ENCODE measurements around the gene SPATA17. TPM values are rescaled to one million over a fixed set of nuclear protein-coding genes. Genes with fewer than 3 reads are reported as not detected.

Gene SPATA17
- total and polyA plus RNA-seq, 2 of the 8 experiments (the other 6 are each of a cell fraction or from before 2014, with no cell fraction given): 0.17 to 0.48 TPM

- no peaks in the 10 kb centered on the region for H3K4me1 ChIP-seq (replicated peaks in 1 of 4; ENCODE audit: control insufficient read depth in 3 of 4, insufficient read depth in 4 of 4, low read length in 3 of 4)
- H3K14ac ChIP-seq (ENCODE audit: insufficient read length): no peak overlapping the region
- H3K18ac ChIP-seq (ENCODE audit: extremely low read depth, low read length): no peak overlapping the region
- H3K79me1 ChIP-seq (ENCODE audit: low read depth, low read length): no peaks in the 10 kb centered on the region
- DNase-seq (ENCODE audit: low read depth in 1 of 2, low spot score in 2 of 2) (no peak), FAIRE-seq (no peak)
- H4K5ac ChIP-seq (ENCODE audit: insufficient read length, low read depth, low read length): no peak overlapping the region
- no peak overlapping the region for H4K8ac ChIP-seq (ENCODE audit: extremely low read depth, insufficient read depth, low read length)
- no peaks in the 10 kb centered on the region for H3K23me2 ChIP-seq (ENCODE audit: low read depth, low read length)
- ChIA-PET CTCF (ENCODE audit: partially characterized antibody) (interaction anchor here (0.5 to 1.4 kb wide), 5 partner anchors 11 to 955 kb away, joined by 3 read pairs; no protein-coding TSS in a partner anchor), POLR2A (ENCODE audit: partially characterized antibody) (no interaction called here)
- H2BK20ac ChIP-seq (ENCODE audit: low read length): no peak overlapping the region
- H3K36me3 ChIP-seq (ENCODE audit: control insufficient read depth in 2 of 4, insufficient read depth in 4 of 4, low read length in 3 of 4): no peaks in the 10 kb centered on the region
- no peak overlapping the region for H2AFZ ChIP-seq (ENCODE audit: low read length)
- WGBS, 2 experiments (ENCODE audit: extremely low coverage in 1 of 2, insufficient coverage in 1 of 2, insufficient read length in 1 of 2, insufficient replicate concordance in 2 of 2, low coverage in 1 of 2, low lambda C conversion rate in 2 of 2, missing lambda C conversion rate in 1 of 2): 78% methylated on average over 1 of the region's 1 CpG; no CpG with 5 or more reads in 1 of the 2 experiments
- no peak overlapping the region for H2AK5ac ChIP-seq (ENCODE audit: low read depth, low read length)
- no peak overlapping the region for H2BK5ac ChIP-seq (ENCODE audit: low read depth, low read length)
- no peak overlapping the region for H2BK12ac ChIP-seq (ENCODE audit: low read depth, low read length)
- no peaks in the 10 kb centered on the region for H3K27me3 ChIP-seq (replicated peaks in 1 of 4; ENCODE audit: control insufficient read depth in 3 of 4, extremely low read depth in 1 of 4, insufficient read depth in 3 of 4, low read length in 3 of 4)
- H3K4me3 ChIP-seq (ENCODE audit: extremely low read depth in 1 of 4, insufficient read depth in 2 of 4, low read depth in 3 of 4, low read length in 4 of 4): no peak overlapping the region
- no peak overlapping the region for H3K9ac ChIP-seq (replicated peaks in 1 of 4; ENCODE audit: extremely low read depth in 1 of 4, low read depth in 3 of 4, low read length in 3 of 4)
- no peak overlapping the region for H3K4me2 ChIP-seq (ENCODE audit: insufficient read depth in 1 of 2, low read depth in 2 of 2, low read length in 2 of 2)
- no peaks in the 10 kb centered on the region for H4K20me1 ChIP-seq (replicated peaks in 1 of 2; ENCODE audit: control insufficient read depth in 1 of 2, insufficient read depth in 2 of 2, low read length in 2 of 2)
- H3K4ac ChIP-seq (replicated peaks; ENCODE audit: insufficient read length, low read depth, low read length): no peak overlapping the region
- no peaks in the 10 kb centered on the region for H3K9me3 ChIP-seq (ENCODE audit: insufficient read depth in 2 of 2, low read depth in 1 of 2, low read length in 1 of 2)
- no peak overlapping the region for H3K23ac ChIP-seq (ENCODE audit: insufficient read length)
- no peak overlapping the region for H4K91ac ChIP-seq (replicated peaks; ENCODE audit: insufficient read length, low read length)
- no peak overlapping the region for H3K27ac ChIP-seq (ENCODE audit: low read depth, low read length)
- no peak overlapping the region for H3K56ac ChIP-seq (replicated peaks; ENCODE audit: insufficient read length, low read depth, low read length)
- no peaks in the 10 kb centered on the region for H3K79me2 ChIP-seq (ENCODE audit: control insufficient read depth in 1 of 2, insufficient read depth in 2 of 2, low read length in 2 of 2)
- H2BK120ac ChIP-seq (replicated peaks; ENCODE audit: low read depth, low read length): no peak overlapping the region
- H2BK15ac ChIP-seq (ENCODE audit: low read length): no peak overlapping the region
- TF ChIP-seq SP2 (IDR thresholded peaks at IDR 0.05; ENCODE audit: low read length): no peak
- no peak for TF ChIP-seq CBX8 (IDR thresholded peaks at IDR 0.05; ENCODE audit: borderline replicate concordance, low read depth, low read length)
- TF ChIP-seq CBX5 (IDR thresholded peaks at IDR 0.05; ENCODE audit: low read depth, low read length): no peak
- TF ChIP-seq ASH2L (IDR thresholded peaks at IDR 0.05; ENCODE audit: low read length): no peak
These were observed 86.8 kb downstream of the SPATA17 start for GRCh38 chr1:217717959-217718358.

Data from H1 (cell line).